CD4-positive, alpha-beta T cell treated with Interleukin-12 subunit alpha and Interleukin-12 subunit beta, for 1 hour (primary cell): Measurements from ENCODE around the gene NUP98.

Experiments
- DNase-seq: peaks from one replicate; pipeline ENCODE4 v3.0.0-alpha.2; 2020

The NUP98 gene

DNA sequence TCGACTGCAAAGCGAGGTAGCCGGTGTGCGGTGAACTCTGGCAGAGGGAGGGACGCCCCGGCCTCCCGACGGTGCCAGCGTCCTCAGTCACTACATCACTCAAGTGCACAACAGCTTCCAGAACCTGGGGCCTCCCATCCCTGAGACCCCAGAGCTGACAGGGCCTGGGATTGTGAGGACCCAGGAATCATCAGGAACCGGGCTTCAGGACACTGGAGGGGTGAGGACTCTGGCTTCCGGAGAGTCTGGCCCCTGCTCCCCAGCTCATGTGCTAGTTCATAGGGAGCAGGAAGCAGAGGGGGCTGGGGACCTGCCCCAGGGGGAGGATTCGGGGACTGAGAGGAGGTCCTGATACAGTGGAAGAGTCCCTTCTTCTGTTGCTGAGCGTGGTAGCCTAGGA lies 160.2 kb downstream of the NUP98 start:
- DNase-seq, result no peak

DNA sequence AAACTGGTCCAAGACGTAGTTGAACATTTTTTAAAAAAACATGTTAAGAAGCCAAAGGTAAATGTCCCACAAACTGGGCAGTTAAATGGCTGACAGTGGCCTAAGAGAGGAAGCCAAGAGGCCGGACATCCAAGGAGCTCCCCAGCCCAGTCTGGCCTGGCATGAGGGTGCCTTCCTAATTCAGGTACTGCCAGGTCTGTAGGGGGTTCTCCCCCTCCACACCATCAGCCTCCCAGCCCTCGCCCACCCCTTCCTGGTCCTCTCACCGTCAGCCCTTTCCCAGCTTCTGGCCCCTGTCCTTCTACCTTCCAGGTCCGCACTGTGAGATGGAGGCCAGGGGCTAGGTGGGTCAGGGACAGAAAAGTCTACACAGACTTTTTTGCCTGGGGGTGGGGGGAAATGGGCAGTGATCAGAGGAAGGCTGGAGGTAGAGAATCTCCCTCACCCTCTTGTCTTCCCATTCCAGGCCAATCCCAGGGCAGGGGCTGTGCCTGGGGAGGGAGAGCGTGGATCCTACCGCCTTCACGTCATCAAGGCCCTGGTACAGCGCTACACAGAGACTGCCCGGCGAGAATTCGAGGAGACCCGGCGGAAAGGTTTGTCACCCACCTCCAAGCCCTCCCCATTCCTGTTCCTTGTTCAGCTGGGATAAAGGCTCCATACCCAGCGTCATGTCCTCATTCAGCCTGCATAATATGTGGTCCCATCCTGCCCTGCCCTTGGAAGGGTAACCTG lies 161.5 kb downstream of the NUP98 start:
- no peak for DNase-seq

DNA sequence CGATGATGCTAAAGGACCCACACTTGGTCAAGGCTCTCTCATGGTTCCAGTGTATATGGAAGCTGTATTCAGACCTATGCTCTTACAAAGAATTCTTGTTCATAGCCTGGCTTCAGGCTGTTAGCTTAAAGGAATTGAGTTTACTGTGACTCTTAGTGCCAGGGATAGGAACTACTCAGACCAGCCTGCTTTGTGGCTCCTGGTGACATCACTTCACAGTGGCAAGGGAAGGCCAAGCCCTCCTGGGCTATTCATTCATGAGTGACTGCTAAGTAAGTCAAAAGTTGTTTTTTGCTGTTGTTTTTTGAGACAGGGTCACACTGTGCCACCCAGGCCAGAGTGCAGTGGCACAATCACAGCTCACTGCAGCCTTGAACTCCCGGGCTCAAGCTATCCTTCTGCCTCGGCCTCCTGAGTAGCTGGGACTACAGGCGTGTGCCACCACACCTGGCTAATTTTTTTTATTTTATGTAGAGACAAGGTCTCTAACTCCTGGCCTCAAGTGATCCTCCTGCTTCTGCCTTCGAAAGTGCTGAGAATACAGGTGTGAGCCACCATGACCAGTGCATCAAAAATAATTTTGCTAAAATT lies 165.2 kb downstream of the NUP98 start:
- DNase-seq, result no peak

DNA sequence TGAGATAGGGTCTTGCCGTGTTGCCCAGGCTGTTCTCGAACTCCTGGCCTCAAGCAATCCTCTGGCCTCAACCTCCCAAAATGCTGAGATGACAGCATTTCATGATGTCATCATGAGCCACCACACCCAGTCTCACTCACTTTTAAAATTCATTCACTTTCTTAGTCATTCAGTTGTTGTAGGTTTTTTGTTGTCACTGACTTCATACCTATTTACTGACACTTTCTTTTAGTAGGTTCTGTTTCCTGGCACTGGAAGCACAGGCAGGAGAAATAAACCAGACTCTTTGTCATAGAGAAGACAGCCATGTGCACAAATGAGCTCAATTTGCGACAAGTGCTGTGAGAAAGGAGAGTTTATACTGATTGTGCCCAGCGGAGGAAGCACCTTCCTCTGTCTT lies 166.0 kb downstream of the NUP98 start:
- DNase-seq, result no peak

DNA sequence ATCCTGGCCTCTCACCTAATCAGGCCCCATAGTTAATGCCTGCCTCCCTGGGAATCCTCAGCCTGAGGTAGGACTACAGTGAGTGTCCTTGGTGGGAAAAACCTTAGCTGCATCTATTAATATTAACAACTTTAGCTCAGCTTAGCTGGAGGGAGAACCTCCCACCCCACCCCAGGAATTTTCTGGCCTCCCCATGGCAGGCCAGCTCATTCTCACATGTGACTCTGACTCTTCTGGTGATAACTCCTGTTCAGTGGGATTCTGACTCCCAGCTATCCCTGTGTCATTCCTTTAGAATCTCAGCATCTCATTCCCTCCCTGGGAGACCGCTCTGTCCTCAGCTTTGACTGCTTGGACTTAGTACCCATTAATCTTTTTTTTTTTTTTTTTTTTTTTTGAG lies 170.1 kb downstream of the NUP98 start:
- DNase-seq, result no peak

DNA sequence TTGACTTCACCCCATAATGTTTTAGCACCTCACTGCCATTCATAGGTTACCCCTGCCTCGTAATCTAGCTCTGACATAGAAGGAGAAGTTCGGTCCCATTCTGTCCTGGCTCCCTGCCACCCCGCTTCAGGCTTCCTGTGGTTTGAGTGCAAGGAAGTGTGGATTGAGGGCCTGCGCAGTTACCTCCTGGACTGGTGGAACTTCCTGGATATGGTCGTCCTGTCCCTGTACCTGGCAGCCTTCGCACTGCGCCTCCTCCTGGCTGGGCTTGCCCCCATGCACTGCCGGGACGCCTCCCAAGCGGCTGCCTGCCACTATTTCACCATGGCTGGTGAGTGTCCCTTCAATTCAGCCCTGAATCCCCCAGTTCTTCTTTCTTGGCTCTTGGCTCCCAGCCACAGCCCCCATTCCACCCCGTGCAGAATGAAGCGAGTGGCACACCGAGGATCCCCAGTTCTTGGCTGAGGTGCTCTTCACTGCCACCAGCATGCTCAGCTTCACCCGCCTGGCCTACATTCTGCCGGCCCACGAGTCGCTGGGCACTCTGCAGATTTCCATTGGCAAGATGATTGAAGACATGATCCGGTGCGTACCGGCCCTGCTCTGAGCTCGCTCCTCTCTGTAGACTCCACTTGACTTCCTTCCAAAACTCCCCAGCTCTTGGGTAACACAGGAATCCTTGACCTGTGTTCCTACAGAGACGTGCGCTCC lies 170.9 kb downstream of the NUP98 start:
- DNase-seq, result no peak
